ENCODE results near the gene JPT1. TPM values are rescaled to one million over a fixed set of nuclear protein-coding genes. Genes with fewer than 3 reads are reported as not detected.
A peak's percentile ranks its signal among the peaks of the same experiment; 100 is the strongest.
"Not testable (repeated sequence)": the region's sequence is repeated elsewhere in the genome, so short reads cannot be mapped to it uniquely, and the experiment has no call there.

JPT1 gene
- total RNA-seq, 1 donor from 2014 or later = 642 TPM

DNA sequence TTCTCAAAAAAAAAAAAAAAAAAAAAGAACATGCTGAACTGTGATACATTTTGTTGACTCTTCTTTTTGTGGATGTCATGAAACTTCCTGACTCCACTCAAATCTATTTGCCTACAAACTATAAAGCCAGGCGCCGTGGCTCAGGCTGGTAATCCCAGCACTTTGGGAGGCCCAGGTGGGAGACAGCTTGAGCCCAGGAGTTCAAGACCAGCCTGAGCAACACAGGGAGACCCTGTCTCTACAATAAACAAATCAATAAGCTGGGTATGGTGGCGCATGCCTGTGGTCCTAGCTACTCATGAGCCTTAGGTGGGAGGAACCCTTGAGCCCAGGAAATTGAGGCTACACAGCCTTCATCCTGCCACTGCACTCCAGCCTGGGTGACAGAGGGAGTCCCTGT is 21.3 kb downstream of the JPT1 start:
- Mint-ChIP-seq H3K4me1 (ENCODE audit: low read depth, unreplicated experiment) (peaks cover 11% of the 10 kb centered on the region), H3K4me3 (ENCODE audit: unreplicated experiment) (no peak overlapping the region), H3K36me3 (ENCODE audit: unreplicated experiment) (no peaks in the 10 kb centered on the region), H3K9me3 (ENCODE audit: unreplicated experiment) (peaks cover 20% of the 10 kb centered on the region), H3K27ac (ENCODE audit: unreplicated experiment) (no peak overlapping the region), H3K27me3 (ENCODE audit: unreplicated experiment) (peaks cover 16% of the 10 kb centered on the region)
- TF ChIP-seq, protein P1, sequence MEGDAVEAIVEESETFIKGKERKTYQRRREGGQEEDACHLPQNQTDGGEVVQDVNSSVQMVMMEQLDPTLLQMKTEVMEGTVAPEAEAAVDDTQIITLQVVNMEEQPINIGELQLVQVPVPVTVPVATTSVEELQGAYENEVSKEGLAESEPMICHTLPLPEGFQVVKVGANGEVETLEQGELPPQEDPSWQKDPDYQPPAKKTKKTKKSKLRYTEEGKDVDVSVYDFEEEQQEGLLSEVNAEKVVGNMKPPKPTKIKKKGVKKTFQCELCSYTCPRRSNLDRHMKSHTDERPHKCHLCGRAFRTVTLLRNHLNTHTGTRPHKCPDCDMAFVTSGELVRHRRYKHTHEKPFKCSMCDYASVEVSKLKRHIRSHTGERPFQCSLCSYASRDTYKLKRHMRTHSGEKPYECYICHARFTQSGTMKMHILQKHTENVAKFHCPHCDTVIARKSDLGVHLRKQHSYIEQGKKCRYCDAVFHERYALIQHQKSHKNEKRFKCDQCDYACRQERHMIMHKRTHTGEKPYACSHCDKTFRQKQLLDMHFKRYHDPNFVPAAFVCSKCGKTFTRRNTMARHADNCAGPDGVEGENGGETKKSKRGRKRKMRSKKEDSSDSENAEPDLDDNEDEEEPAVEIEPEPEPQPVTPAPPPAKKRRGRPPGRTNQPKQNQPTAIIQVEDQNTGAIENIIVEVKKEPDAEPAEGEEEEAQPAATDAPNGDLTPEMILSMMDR (IDR thresholded peaks at IDR 0.05; ENCODE audit: partially characterized antibody, unreplicated experiment) = no peak
- no peak for DNase-seq

DNA sequence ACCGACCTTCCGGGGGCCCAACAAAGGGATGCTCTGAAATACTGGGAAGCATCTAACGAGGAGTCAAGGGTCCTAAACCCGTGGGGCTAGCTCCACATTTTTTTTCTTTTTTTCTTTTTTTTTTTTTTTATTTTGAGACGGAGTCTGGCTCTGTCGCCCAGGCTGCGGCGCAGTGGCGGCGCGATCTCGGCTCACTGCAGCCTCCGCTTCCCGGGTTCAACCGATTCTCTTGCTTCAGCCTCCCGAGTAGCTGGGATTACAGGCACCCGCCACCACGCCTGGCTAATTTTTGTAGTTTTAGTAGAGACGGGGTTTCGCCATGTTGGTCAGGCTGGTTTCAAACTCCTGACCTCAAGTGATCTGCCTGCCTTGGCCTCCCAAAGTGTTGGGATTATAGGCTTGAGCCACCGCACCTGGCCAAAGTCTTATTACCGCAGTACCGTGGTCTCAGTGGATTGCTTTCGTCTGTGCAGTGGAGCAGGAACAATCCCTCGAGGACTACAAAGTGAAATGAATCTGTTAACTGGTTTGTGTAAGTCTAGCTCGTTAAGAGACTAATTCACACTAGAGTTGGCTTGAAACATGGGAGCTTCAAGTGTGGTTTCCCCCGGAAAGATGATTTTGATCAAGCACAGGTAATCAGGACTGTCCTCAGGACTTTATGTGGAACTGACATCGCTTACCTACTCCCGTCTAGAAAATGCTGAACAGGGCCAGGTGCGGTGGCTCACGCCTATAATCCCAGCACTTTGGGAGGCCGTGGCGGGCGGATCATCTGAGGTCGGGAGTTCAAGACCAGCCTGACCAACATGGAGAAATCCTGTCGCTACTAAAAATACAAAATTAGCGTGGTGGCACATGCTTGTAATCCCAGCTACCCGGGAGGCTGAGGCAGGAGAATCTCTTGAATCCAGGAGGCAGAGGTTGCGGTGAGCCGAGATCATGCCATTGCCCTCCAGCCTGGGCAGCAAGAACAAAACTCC is 22.0 kb downstream of the JPT1 start:
- peaks cover 11% of the 10 kb centered on the region for H3K4me1 Mint-ChIP-seq (ENCODE audit: low read depth, unreplicated experiment)
- not testable (repeated sequence) for H3K36me3 Mint-ChIP-seq (ENCODE audit: unreplicated experiment); DNase-seq
- H3K27ac Mint-ChIP-seq (ENCODE audit: unreplicated experiment) = peak overlapping the region; percentile 87
- peak overlapping the region; percentile 85 for H3K4me3 Mint-ChIP-seq (ENCODE audit: unreplicated experiment)
- H3K9me3 Mint-ChIP-seq (ENCODE audit: unreplicated experiment) = peaks cover 20% of the 10 kb centered on the region
- H3K27me3 Mint-ChIP-seq (ENCODE audit: unreplicated experiment) = peaks cover 16% of the 10 kb centered on the region

DNA sequence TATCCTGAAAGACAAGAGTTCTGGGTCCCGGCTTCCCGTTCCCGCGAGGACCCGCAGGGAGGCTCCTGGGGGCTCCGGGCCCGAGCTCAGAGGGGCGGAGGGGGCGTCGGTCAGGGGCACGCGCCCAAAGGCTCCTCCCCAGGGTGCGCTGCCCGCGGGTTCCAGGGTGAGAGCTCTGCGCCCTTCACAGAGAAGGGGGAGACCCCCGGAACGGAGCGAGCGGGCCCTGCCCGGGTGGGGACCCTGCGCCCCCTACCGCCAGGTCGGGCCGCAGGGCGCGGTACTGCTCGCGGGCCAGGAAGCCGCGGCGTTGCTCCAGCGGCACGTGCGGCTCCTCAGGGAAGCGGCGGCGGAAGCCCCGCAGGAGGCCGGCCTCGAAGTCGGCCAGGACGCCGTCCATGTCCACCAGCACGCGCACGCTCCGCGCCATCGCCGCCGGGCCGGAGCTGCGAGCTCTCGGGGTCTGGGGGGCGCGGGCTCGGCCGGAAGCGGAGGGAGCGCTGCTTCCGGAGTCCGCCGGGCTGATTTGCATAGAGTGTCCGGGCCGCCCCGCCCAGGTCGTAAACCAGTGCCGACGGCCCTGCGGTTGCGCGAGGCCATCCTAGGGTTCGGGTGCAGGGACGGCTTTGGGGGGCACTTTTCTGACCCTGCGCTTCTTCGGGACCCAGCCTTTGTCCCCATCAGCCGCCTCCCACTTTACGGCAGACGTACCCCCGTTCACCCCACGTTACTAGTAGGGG is 22.9 kb downstream of the JPT1 start, which contains the start of gene NT5C:
NT5C (minus strand) TSS at position 465 of the 740 bp plus-strand sequence; CDS start at position 430, 35 bp downstream.
- peak within 1 kb of the TSS; percentile 96 for H3K27ac Mint-ChIP-seq (ENCODE audit: unreplicated experiment)
- peaks cover 16% of the 10 kb centered on the region for H3K9me3 Mint-ChIP-seq (ENCODE audit: unreplicated experiment)
- peaks cover 11% of the 10 kb centered on the region for H3K4me1 Mint-ChIP-seq (ENCODE audit: low read depth, unreplicated experiment)
- peaks cover 14% of the 10 kb centered on the region for H3K27me3 Mint-ChIP-seq (ENCODE audit: unreplicated experiment)
- peak; percentile 90 for DNase-seq
- TF ChIP-seq, protein P1 (IDR thresholded peaks at IDR 0.05; ENCODE audit: partially characterized antibody, unreplicated experiment) = peak; percentile 71
- H3K4me3 Mint-ChIP-seq (ENCODE audit: unreplicated experiment) = peak within 1 kb of the TSS; percentile 93
- H3K36me3 Mint-ChIP-seq (ENCODE audit: unreplicated experiment) = no peaks in the 10 kb centered on the region

DNA sequence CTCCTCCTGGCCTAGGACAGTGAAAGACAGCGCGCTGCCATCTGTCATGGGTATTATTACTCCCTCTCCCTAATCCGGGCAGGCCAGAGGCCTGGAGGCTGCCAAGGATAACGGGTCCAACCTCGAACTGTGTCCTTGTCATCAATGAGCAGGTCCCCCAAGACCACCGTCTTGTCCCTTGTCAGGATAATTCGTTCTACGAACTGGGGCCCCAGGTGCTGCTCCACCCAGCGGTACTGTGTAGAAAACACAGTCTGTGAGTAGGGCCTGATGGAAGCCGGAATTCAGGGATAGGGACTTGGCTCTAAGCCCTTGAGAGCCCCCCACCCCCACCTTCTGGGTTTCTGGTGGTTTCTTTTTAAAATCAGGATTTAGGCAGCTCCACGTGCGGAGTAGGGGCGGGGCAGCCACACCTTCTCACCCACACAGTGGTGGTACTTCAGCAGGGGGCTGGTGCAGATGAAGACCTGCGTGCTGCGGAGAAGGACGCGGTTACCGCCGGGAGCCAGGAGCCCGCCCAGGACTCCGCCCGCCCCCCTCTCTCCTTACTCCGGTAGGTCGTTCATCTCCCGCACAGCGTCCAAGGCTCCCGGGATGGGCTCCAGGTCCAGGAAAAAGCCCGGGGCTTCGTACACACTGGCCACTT is 23.6 kb downstream of the JPT1 start:
- TF ChIP-seq, protein P1 (IDR thresholded peaks at IDR 0.05; ENCODE audit: partially characterized antibody, unreplicated experiment) = peak; percentile 25
- Mint-ChIP-seq H3K9me3 (ENCODE audit: unreplicated experiment) (peaks cover 16% of the 10 kb centered on the region), H3K27me3 (ENCODE audit: unreplicated experiment) (peaks cover 13% of the 10 kb centered on the region), H3K36me3 (ENCODE audit: unreplicated experiment) (no peaks in the 10 kb centered on the region), H3K4me1 (ENCODE audit: low read depth, unreplicated experiment) (peaks cover 11% of the 10 kb centered on the region), H3K4me3 (ENCODE audit: unreplicated experiment) (peak overlapping the region; percentile 93), H3K27ac (ENCODE audit: unreplicated experiment) (peak overlapping the region; percentile 96)
- DNase-seq = peak; percentile 70

DNA sequence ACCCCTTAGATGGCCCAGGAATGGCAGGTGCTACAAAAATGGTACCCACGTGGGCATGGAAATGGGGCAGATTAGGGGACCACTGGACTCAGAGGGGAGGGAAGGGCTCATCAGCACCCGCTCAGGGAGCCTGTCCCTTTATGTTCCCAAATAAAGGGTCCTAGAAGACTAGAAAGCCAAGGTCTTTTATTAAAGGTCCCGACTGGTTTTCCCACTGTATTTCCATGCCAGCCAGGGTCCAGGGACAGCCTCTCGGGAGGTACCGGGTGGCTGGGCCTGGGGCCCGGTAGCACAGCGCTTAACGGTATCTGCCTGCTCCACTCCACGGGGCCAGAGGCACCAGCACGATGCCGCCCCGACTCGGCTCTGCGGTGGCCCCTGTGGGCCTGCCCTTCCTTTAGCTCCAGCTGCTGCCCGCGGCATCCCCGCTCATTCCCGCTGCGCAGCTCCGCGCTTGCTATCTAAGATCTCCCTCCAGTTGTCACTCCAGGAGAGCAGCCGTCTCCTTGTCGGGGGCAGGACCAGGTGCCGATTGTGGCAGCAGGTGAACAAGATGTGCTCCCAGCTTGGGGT is 24.2 kb downstream of the JPT1 start:
- Mint-ChIP-seq H3K36me3 (ENCODE audit: unreplicated experiment) (no peaks in the 10 kb centered on the region), H3K27me3 (ENCODE audit: unreplicated experiment) (peaks cover 11% of the 10 kb centered on the region), H3K4me1 (ENCODE audit: low read depth, unreplicated experiment) (peaks cover 11% of the 10 kb centered on the region), H3K27ac (ENCODE audit: unreplicated experiment) (peak overlapping the region; percentile 96), H3K9me3 (ENCODE audit: unreplicated experiment) (peaks cover 15% of the 10 kb centered on the region), H3K4me3 (ENCODE audit: unreplicated experiment) (peak overlapping the region; percentile 93)
- TF ChIP-seq, protein P1 (IDR thresholded peaks at IDR 0.05; ENCODE audit: partially characterized antibody, unreplicated experiment) = no peak
- DNase-seq = no peak
